ENCODE measurements around the gene NR2F2. TPM values are rescaled to one million over a fixed set of nuclear protein-coding genes. Genes with fewer than 3 reads are reported as not detected.

Gene NR2F2
- total RNA-seq, 1 experiment from 2014 or later, result 53.7 TPM

DNA sequence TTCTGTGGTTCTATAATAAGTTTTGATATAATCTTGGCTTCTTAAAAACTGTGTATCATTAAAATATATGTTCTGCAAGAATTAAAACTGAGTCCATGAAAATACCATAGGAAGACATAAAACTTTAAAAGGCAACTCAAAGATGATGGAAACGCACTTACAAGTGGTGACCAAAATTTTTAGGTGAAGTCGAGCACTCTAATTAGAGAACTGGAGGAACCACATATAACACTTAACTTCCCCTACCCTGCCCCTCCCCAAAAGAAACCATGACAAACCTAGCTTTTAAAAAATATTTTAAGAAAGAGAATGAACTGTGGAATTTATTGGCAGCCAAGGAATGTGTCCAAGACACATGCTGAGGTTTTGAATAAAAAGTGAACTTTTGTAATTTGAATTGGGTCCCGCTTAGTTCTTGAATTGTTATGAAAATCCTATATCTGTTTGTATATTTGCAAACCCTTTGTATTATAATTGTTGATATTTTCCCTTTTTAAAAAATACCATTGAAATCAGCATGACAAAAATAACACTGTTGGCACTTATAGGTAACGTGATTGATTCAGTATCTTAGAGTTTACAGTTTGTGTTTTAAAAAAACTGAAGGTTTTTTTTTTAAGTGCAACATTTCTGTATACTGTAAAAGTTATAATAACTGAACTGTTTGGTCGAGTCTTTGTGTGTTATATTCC lies 7.7 kb downstream of the NR2F2 start:
- TF ChIP-seq TCF7L2 (IDR thresholded peaks at IDR 0.05; ENCODE audit: low read depth, low read length) (no peak), SIN3A (IDR thresholded peaks at IDR 0.05; ENCODE audit: borderline replicate concordance, insufficient read depth, low read depth, low read length) (no peak), POLR2AphosphoS5 (IDR thresholded peaks at IDR 0.05; ENCODE audit: low read depth, low read length) (0 out of 2 replicates have a peak, but pooled peaks have one; percentile 14)
- TF ChIP-seq, protein P1, sequence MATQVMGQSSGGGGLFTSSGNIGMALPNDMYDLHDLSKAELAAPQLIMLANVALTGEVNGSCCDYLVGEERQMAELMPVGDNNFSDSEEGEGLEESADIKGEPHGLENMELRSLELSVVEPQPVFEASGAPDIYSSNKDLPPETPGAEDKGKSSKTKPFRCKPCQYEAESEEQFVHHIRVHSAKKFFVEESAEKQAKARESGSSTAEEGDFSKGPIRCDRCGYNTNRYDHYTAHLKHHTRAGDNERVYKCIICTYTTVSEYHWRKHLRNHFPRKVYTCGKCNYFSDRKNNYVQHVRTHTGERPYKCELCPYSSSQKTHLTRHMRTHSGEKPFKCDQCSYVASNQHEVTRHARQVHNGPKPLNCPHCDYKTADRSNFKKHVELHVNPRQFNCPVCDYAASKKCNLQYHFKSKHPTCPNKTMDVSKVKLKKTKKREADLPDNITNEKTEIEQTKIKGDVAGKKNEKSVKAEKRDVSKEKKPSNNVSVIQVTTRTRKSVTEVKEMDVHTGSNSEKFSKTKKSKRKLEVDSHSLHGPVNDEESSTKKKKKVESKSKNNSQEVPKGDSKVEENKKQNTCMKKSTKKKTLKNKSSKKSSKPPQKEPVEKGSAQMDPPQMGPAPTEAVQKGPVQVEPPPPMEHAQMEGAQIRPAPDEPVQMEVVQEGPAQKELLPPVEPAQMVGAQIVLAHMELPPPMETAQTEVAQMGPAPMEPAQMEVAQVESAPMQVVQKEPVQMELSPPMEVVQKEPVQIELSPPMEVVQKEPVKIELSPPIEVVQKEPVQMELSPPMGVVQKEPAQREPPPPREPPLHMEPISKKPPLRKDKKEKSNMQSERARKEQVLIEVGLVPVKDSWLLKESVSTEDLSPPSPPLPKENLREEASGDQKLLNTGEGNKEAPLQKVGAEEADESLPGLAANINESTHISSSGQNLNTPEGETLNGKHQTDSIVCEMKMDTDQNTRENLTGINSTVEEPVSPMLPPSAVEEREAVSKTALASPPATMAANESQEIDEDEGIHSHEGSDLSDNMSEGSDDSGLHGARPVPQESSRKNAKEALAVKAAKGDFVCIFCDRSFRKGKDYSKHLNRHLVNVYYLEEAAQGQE (IDR thresholded peaks at IDR 0.05; ENCODE audit: insufficient read depth in 1 of 2, low read depth in 2 of 2, low read length in 1 of 2), result no peak
- BruUV-seq (replicated peaks), result TSS peak; percentile 52
- no peak for ATAC-seq
- no peaks in the 10 kb centered on the region for H3K9me3 ChIP-seq (ENCODE audit: control insufficient read depth, insufficient read depth, low read depth, low read length)
- intact Hi-C loops (cut with micrococcal nuclease; ENCODE audit: unreplicated experiment) (loop anchor here (10.0 kb wide), 1 partner anchor 1663 kb away; no protein-coding TSS in a partner anchor), in situ Hi-C loops (cut with HindIII; ENCODE audit: low pct_unique_long_range_greater_than_20kb, low sequenced_read_pairs) (no loop called here)
- peak overlapping the region; percentile 98 for H3K27ac ChIP-seq (ENCODE audit: low read length)
- peak overlapping the region; percentile 63 to 97 for H3K4me3 ChIP-seq (ENCODE audit: low read depth in 2 of 2, low read length in 2 of 2)
- peaks cover 55% of the 10 kb centered on the region for H3K4me1 ChIP-seq (ENCODE audit: control insufficient read depth, insufficient read depth, low read length)
- ChIA-PET CTCF (no interaction called here), POLR2A (no interaction called here)
- DNase-seq (ENCODE audit: low read depth, low spot score), result no peak
- H3K27me3 ChIP-seq (ENCODE audit: control insufficient read depth, insufficient read depth, low read length), result no peaks in the 10 kb centered on the region
- peaks cover 18% of the 10 kb centered on the region for H3K36me3 ChIP-seq (ENCODE audit: control insufficient read depth, insufficient read depth, low read length)

DNA sequence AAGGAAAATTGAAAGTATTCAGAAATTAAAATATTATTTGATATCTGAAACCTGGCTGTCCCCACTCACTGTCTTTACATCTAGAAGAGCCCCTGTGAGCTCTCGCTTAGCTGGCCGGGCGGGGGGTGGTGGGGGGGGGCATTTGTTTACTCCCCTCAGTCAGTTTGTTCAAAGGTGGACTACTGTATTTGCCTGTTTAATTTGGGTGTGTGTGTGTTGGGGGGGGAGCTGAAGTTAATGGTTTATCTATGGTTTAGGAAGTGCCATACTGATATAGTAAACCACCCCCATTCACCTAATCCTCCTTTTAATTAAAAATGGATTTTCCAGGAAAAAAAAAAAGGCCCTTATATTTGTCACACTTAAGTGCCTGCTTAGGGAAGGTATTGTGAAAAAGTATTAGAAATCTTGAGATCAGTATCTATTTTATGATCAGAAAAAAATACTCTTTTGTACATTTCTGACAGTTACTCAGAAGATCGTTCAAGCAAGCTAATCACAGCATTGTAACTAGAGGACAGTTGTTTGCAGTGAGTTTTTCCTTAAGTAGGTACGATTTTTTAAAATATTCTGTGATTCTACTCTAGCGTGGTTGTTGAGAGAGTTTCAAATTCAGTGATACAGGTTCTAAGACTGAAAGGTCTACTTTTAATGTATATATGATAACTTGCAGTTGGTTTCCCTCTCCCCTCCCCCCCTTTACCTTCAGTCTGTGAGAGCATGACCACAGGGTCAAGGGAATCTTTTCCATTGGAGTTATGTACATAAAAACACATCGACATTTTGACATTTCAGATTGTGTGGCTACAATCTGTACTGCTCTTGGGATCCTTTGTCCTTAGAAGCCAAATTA lies 8.5 kb downstream of the NR2F2 start:
- peak overlapping the region; percentile 98 for H3K27ac ChIP-seq (ENCODE audit: low read length)
- H3K9me3 ChIP-seq (ENCODE audit: control insufficient read depth, insufficient read depth, low read depth, low read length), result no peaks in the 10 kb centered on the region
- no peak for ATAC-seq
- H3K36me3 ChIP-seq (ENCODE audit: control insufficient read depth, insufficient read depth, low read length), result peaks cover 18% of the 10 kb centered on the region
- BruUV-seq (replicated peaks), result no TSS peak
- H3K4me1 ChIP-seq (ENCODE audit: control insufficient read depth, insufficient read depth, low read length), result peaks cover 63% of the 10 kb centered on the region
- peak overlapping the region; percentile 63 to 74 for H3K4me3 ChIP-seq (ENCODE audit: low read depth in 2 of 2, low read length in 2 of 2)
- in situ Hi-C loops (cut with HindIII; ENCODE audit: low pct_unique_long_range_greater_than_20kb, low sequenced_read_pairs) (no loop called here), intact Hi-C loops (cut with micrococcal nuclease; ENCODE audit: unreplicated experiment) (loop anchor here (10.0 kb wide), 1 partner anchor 1664 kb away; no protein-coding TSS in a partner anchor)
- no peaks in the 10 kb centered on the region for H3K27me3 ChIP-seq (ENCODE audit: control insufficient read depth, insufficient read depth, low read length)
- ChIA-PET POLR2A (interaction anchor here (0.7 kb wide), 1 partner anchor 1310 kb away, joined by 5 read pairs; no protein-coding TSS in a partner anchor), CTCF (no interaction called here)
- TF ChIP-seq POLR2AphosphoS5 (IDR thresholded peaks at IDR 0.05; ENCODE audit: low read depth, low read length) (no peak), SIN3A (IDR thresholded peaks at IDR 0.05; ENCODE audit: borderline replicate concordance, insufficient read depth, low read depth, low read length) (no peak)
- no peak for DNase-seq (ENCODE audit: low read depth, low spot score)

Data from Panc1 (cell line).